HG02642 (cell line): ENCODE results near the gene KDELR1.
"Not testable (repeated sequence)": the region's sequence is repeated elsewhere in the genome, so short reads cannot be mapped to it uniquely, and the experiment has no call there.

Experiments
- ATAC-seq: cut with Tn5 transposase; IDR thresholded peaks from one replicate; pipeline ENCODE4 v1.9.1; 2021; ENCODE audit warnings: mild to moderate bottlenecking; ENCODE audit not compliant: unreplicated experiment, poor library complexity

The KDELR1 gene

GRCh38 chr19:48398102-48398374 lies 6.7 kb upstream of the KDELR1 start:
- no peak for ATAC-seq

GRCh38 chr19:48397263-48398101 lies 6.1 kb upstream of the KDELR1 start:
- no peak for ATAC-seq

GRCh38 chr19:48396824-48397176 lies 5.4 kb upstream of the KDELR1 start:
- no peak for ATAC-seq

GRCh38 chr19:48396016-48396823 lies 4.9 kb upstream of the KDELR1 start:
- ATAC-seq: no peak

GRCh38 chr19:48395499-48395898 lies 4.1 kb upstream of the KDELR1 start:
- no peak for ATAC-seq

GRCh38 chr19:48395170-48395455 lies 3.8 kb upstream of the KDELR1 start:
- no peak for ATAC-seq

GRCh38 chr19:48394331-48395169 lies 3.2 kb upstream of the KDELR1 start:
- no peak for ATAC-seq

- no peak for ATAC-seq
Measured at GRCh38 chr19:48393559-48394330, 2.4 kb upstream of the KDELR1 start, which contains the start of gene GRIN2D. TSS of gene GRIN2D (plus strand) at chr19:48393668. CDS start at chr19:48398393, 4,725 bp downstream.

- no peak for ATAC-seq
Measured at GRCh38 chr19:48392860-48393558, 1.7 kb upstream of the KDELR1 start.

- not testable (repeated sequence) for ATAC-seq
Measured at GRCh38 chr19:48392006-48392344, 624 bp upstream of the KDELR1 start.

- ATAC-seq: peak; percentile 45
Measured at GRCh38 chr19:48390188-48391099, 907 bp downstream of the KDELR1 start.

- ATAC-seq: no peak
Measured at GRCh38 chr19:48386981-48387380, 4.4 kb downstream of the KDELR1 start.

GRCh38 chr19:48385461-48386087 lies 5.8 kb downstream of the KDELR1 start:
- no peak for ATAC-seq

- ATAC-seq: no peak
Measured at GRCh38 chr19:48382286-48382685, 9.1 kb downstream of the KDELR1 start.

GRCh38 chr19:48381178-48381950 lies 10.0 kb downstream of the KDELR1 start:
- ATAC-seq: no peak

- no peak for ATAC-seq
Measured at GRCh38 chr19:48379058-48379457, 12.3 kb downstream of the KDELR1 start.

- no peak for ATAC-seq
Measured at GRCh38 chr19:48378194-48378570, 13.2 kb downstream of the KDELR1 start.

GRCh38 chr19:48373567-48373966 lies 17.8 kb downstream of the KDELR1 start:
- ATAC-seq: no peak
